DMS79 treated with DMSO at 0.1 percent for 48 hours (cell line): ENCODE measurements around the gene PDE4C.

Experiments
- DNase-seq: peaks from one replicate; lab custom pipeline; 2025; lab: John Stamatoyannopoulos, UW

The PDE4C gene

DNA sequence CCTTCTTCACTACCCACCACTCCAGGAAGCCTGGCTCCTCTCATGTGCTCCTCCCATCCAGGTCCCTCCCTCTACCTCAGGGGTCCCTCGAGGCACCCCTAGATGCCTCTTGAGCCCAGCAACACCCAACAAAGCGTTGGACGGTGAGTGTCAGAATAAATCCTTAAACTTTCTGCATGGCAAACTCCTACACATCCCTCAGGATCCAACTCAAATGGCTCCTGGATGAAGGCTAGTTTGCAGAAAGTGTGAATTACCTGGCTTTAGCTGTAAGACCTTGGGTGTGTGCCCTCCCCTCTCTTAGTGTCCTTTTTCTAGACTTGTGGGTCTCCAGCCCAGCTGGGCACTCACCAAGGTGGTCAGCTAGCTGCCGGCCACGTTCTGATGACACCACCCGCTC is 27.9 kb downstream of the PDE4C start:
- DNase-seq = no peak

GRCh38 chr19:18197941-18198340 is 28.3 kb downstream of the PDE4C start:
- no peak for DNase-seq

- DNase-seq = no peak
Observed at GRCh38 chr19:18197306-18197705, 28.9 kb downstream of the PDE4C start.

DNA sequence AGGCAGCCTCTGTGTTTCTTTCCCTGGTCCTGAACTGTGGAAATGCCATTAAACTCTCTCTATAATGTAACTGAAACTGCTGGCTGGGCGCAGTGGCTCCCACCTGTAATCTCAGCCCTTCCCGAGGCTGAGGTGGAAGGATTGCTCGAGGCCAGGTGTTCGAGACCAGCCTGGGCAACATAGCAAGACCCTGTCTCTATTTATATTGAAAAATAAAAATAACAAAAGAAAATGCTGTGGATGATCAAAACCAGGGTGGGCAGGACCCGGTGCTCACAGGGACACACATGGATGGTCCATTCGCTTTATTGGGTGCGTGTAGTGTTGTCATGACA is 29.8 kb downstream of the PDE4C start:
- no peak for DNase-seq

DNA sequence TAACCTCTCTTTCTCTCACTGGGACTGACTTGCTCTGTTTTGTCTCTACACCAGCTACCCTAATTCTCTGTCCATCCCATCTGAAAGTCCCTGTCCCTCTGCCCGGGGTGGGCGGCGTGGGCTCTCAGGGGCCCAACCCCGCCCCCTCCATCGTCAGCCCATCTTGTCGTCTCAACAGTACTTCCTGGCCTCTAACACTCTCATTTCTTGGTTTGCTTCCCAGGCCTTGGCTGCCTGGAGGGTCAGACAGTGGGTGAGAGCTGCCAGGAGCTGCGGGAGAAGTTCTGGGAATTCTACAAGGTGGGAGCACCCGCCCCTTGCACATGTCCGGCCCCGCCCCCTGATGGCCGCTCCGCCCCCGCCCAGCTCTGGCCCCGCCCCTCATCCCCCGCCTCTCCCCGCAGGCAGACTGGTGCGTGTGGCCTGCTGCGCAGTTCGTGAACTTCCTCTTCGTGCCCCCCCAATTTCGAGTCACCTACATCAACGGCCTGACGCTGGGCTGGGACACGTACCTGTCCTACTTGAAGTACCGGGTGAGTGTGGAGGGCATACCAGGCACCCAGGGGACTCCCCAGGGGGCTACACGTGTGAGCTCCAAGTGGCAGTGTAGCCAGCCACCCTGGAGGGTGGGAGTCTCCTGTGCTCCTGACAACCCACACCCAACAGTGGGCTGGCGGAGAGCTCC is 31.5 kb downstream of the PDE4C start:
- DNase-seq = no peak

DNA sequence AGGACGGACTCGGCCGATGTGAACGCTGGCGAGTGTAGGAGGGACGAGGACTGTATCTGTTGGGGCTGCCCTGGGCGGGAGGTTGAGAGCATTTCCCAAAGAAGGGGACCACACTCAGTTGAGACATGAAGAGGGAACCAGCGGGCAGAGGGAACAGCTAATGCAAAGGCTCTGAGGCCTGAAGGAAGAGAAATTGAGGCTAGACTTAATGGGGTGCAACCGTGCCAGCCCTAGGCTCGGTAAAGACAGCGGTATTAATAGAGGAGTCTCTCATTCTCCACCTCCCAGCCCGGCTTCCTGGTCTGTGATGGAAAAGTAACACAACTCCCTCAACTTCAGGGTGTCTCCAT is 32.1 kb downstream of the PDE4C start:
- DNase-seq = no peak

- no peak for DNase-seq
Observed at GRCh38 chr19:18193388-18194180, 32.7 kb downstream of the PDE4C start.

- peak; percentile 99 for DNase-seq
Observed at GRCh38 chr19:18192673-18193387, 33.4 kb downstream of the PDE4C start, which contains the start of gene MPV17L2. MPV17L2 (plus strand) TSS chr19:18193218; CDS start chr19:18193282, 64 bp downstream.

DNA sequence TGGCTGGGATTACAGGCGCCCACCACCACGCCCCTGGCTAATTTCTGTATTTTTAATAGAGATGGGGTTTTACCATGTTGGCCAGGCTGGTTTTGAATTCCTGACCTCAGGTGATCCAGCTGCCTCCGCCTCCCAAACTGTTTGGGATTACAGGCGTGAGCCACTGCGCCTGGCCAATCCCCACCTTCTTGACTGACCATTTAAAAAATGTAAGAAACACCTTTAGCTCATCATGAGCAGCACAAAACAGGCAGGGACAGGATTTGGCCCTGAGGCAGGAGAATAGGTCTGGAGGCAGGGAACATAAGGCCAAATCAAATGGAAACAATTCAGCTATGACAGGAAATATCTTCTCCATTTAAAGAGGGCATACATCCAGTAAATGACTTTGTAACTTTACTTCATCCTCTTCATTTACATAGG is 34.6 kb downstream of the PDE4C start:
- no peak for DNase-seq

- no peak for DNase-seq
Observed at GRCh38 chr19:18190278-18190677, 36.0 kb downstream of the PDE4C start.

- no peak for DNase-seq
Observed at GRCh38 chr19:18185538-18185937, 40.7 kb downstream of the PDE4C start.

DNA sequence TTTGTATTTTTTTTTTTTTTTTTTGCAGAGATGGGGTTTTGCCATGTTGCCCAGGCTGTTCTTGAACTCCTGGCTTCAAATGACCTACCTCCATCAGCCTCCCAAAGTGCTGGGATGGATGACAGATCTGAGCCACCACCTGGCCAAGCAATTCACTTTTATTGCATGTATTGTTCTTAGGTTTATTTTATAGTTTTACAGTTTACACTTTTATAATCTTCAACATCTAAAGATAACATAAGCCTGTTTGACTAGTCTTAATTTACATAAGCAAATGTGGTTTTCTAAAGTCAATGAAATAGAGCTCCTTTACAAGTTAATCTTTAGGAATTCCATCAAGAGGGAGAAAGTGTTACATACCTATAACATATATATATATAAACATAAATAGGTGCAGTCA is 42.7 kb downstream of the PDE4C start:
- DNase-seq = no peak

GRCh38 chr19:18179957-18180356 is 46.3 kb downstream of the PDE4C start:
- no peak for DNase-seq

GRCh38 chr19:18176367-18177310 is 49.6 kb downstream of the PDE4C start:
- no peak for DNase-seq

DNA sequence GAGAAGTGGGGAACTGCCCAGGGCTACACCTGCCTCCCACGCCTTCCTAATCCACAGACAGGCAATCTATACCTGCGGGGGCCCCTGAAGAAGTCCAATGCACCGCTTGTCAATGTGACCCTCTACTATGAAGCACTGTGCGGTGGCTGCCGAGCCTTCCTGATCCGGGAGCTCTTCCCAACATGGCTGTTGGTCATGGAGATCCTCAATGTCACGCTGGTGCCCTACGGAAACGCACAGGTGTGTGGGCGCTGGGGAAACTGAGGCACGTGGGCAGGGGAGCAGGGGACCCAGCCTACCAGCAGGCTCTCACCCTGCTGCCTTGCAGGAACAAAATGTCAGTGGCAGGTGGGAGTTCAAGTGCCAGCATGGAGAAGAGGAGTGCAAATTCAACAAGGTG is 51.3 kb downstream of the PDE4C start:
- DNase-seq = no peak
